Upper lobe of right lung (tissue), 1 donor: ENCODE measurements around the gene MAOB. TPM values are rescaled to one million over a fixed set of nuclear protein-coding genes. Genes with fewer than 3 reads are reported as not detected.

ENCODE experiments used
- ATAC-seq: fragments of 200-7000 bp; cut with Tn5 transposase; one replicate; pipeline ENCODE4 v1.9.1; 2020; ENCODE audit warnings: mild to moderate bottlenecking, moderate library complexity
- DNase-seq: peaks from one replicate; pipeline ENCODE4 v3.0.0-alpha.2; 2020
- H3K27ac ChIP-seq: fragments of 200-600 bp; one replicate; pipeline ENCODE4 v1.8.0; 2022
- H3K27me3 ChIP-seq: fragments of 200-600 bp; one replicate; pipeline ENCODE4 v1.8.0; 2022; ENCODE audit warnings: mild to moderate bottlenecking
- H3K36me3 ChIP-seq: fragments of 200-600 bp; one replicate; pipeline ENCODE4 v1.8.0; 2022
- H3K4me1 ChIP-seq: fragments of 200-600 bp; one replicate; pipeline ENCODE4 v1.8.0; 2022
- H3K4me3 ChIP-seq: fragments of 200-600 bp; one replicate; pipeline ENCODE4 v1.8.0; 2022; ENCODE audit warnings: mild to moderate bottlenecking
- H3K9me3 ChIP-seq: fragments of 200-600 bp; one replicate; pipeline ENCODE4 v1.8.0; 2022
- CTCF ChIP-seq: fragments of 200-600 bp; IDR thresholded peaks from one replicate; pipeline ENCODE4 v1.8.0; 2022; ENCODE audit warnings: antibody characterized with exemption
- intact Hi-C: fragments of 100-400 bp; cut with DNase I; formaldehyde crosslinking; loops from one replicate; pipeline ENCODE4 v1.11.0; 2022
- total RNA-seq: library from RNA; stranded (reverse); fragmentation: NEBNext Ultra II Directional; extraction: Animal tissue kit (Norgen Biotek cat#: 25700); gene quantifications from one replicate; pipeline ENCODE4 v1.2.1, GENCODE V29; 2021
- donor health status: DM: no; HTN: yes; CAD: no; lungs with severe emphysema.

The MAOB gene
- total RNA-seq, 1 donor from 2014 or later, result 38.9 TPM

GRCh38 chrX:43880425-43880824 is 1.8 kb downstream of the MAOB start:
- ATAC-seq (no peak), DNase-seq (no peak)
- Histone ChIP-seq H3K4me3 (peak overlapping the region; percentile 36), H3K4me1 (no peaks in the 10 kb centered on the region), H3K27ac (peak overlapping the region; percentile 3), H3K36me3 (no peaks in the 10 kb centered on the region), H3K27me3 (no peaks in the 10 kb centered on the region), H3K9me3 (no peaks in the 10 kb centered on the region)
- intact Hi-C loops, result no loop called here
- TF ChIP-seq CTCF, result no peak

- no peak for TF ChIP-seq CTCF
- intact Hi-C loops, result no loop called here
- Histone ChIP-seq H3K9me3 (no peaks in the 10 kb centered on the region), H3K36me3 (no peaks in the 10 kb centered on the region), H3K4me1 (no peaks in the 10 kb centered on the region), H3K27me3 (no peaks in the 10 kb centered on the region), H3K4me3 (no peak overlapping the region), H3K27ac (peak overlapping the region; percentile 3)
- DNase-seq (no peak), ATAC-seq (no peak)
Measured at GRCh38 chrX:43878906-43879526, 3.2 kb downstream of the MAOB start.

GRCh38 chrX:43876680-43877079 is 5.6 kb downstream of the MAOB start:
- ATAC-seq, result no peak
- intact Hi-C loops, result no loop called here
- Histone ChIP-seq H3K27me3 (no peaks in the 10 kb centered on the region), H3K4me3 (no peak overlapping the region), H3K36me3 (no peaks in the 10 kb centered on the region), H3K27ac (no peak overlapping the region), H3K4me1 (no peaks in the 10 kb centered on the region), H3K9me3 (no peaks in the 10 kb centered on the region)
- DNase-seq, result no peak
- TF ChIP-seq CTCF, result no peak

- DNase-seq (no peak), ATAC-seq (no peak)
Measured at GRCh38 chrX:43870758-43871419, 11.4 kb downstream of the MAOB start.

GRCh38 chrX:43870011-43870410 is 12.2 kb downstream of the MAOB start:
- Histone ChIP-seq H3K4me3 (no peak overlapping the region), H3K27me3 (no peaks in the 10 kb centered on the region), H3K9me3 (no peaks in the 10 kb centered on the region), H3K4me1 (no peaks in the 10 kb centered on the region), H3K27ac (no peak overlapping the region), H3K36me3 (no peaks in the 10 kb centered on the region)
- ATAC-seq (no peak), DNase-seq (no peak)
- TF ChIP-seq CTCF, result no peak
- intact Hi-C loops, result no loop called here

More at GRCh38 chrX:43870758-43871419, 11.4 kb downstream of the MAOB start:
- Histone ChIP-seq H3K9me3 (no peaks in the 10 kb centered on the region), H3K4me1 (no peaks in the 10 kb centered on the region), H3K4me3 (no peak overlapping the region), H3K27me3 (no peaks in the 10 kb centered on the region), H3K27ac (no peak overlapping the region), H3K36me3 (no peaks in the 10 kb centered on the region)
- TF ChIP-seq CTCF, result no peak
- intact Hi-C loops, result no loop called here
